Endothelial cell of umbilical vein (primary cell): ENCODE measurements around the gene CYCS.

Experiments used
- JUN ChIP-seq: IDR thresholded peaks from 2 replicates; pipeline ENCODE4 v1.6.1; 2011; ENCODE audit warnings: borderline replicate concordance, low read depth; ENCODE audit not compliant: insufficient read length, insufficient read depth
- POLR2A ChIP-seq: IDR thresholded peaks from 2 replicates; pipeline ENCODE4 v1.6.1; 2012; ENCODE audit warnings: low read depth, mild to moderate bottlenecking, control low read depth, low read length
- POLR2AphosphoS5 ChIP-seq: IDR thresholded peaks from 2 replicates; pipeline ENCODE4 v1.6.1; 2012; ENCODE audit warnings: low read depth, mild to moderate bottlenecking, control low read depth, low read length, moderate library complexity; ENCODE audit not compliant: insufficient read depth
- TF ChIP-seq, protein P1 (sequence below), 2 donors: IDR thresholded peaks; 1 replicate in 1 of 2; 2 replicates in 1 of 2; pipeline ENCODE4 v1.5.1; 2011; ENCODE audit warnings: low read length in 2 of 2, mild to moderate bottlenecking in 2 of 2, moderate library complexity in 2 of 2, control low read depth in 1 of 2, inconsistent platforms in 1 of 2, low read depth in 1 of 2; ENCODE audit not compliant: insufficient read depth in 1 of 2; ENCODE audit errors: extremely low read depth in 1 of 2
- TF ChIP-seq, protein P2 (sequence below): IDR thresholded peaks from 2 replicates; pipeline ENCODE4 v1.6.1; 2011; ENCODE audit not compliant: insufficient read depth, insufficient read length

DNA sequence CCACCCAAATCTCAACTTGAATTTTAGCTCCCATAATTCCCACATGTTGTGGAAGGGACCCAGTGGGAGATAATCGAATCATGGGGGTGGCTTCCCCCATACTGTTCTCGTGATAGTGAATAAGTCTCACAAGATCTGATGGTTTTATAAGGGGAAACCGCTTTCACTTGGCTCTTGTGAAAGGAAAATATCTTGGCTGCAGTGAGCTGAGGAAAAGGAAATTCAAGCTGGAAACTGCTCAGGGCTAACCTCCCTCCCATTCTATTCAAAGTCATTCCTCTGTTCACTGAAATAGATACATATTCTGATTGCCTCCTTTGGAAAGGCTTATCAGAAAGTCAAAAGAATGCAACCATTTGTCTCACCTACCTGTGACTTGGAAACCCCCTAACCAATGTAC, 15.8 kb downstream of the CYCS start:
- TF ChIP-seq, protein P1, sequence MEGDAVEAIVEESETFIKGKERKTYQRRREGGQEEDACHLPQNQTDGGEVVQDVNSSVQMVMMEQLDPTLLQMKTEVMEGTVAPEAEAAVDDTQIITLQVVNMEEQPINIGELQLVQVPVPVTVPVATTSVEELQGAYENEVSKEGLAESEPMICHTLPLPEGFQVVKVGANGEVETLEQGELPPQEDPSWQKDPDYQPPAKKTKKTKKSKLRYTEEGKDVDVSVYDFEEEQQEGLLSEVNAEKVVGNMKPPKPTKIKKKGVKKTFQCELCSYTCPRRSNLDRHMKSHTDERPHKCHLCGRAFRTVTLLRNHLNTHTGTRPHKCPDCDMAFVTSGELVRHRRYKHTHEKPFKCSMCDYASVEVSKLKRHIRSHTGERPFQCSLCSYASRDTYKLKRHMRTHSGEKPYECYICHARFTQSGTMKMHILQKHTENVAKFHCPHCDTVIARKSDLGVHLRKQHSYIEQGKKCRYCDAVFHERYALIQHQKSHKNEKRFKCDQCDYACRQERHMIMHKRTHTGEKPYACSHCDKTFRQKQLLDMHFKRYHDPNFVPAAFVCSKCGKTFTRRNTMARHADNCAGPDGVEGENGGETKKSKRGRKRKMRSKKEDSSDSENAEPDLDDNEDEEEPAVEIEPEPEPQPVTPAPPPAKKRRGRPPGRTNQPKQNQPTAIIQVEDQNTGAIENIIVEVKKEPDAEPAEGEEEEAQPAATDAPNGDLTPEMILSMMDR (IDR thresholded peaks at IDR 0.05; ENCODE audit: extremely low read depth in 1 of 2, insufficient read depth in 1 of 2, low read depth in 1 of 2, low read length in 2 of 2), result no peak
- TF ChIP-seq POLR2A (no peak), JUN (no peak), POLR2AphosphoS5 (no peak)
- TF ChIP-seq, protein P2, sequence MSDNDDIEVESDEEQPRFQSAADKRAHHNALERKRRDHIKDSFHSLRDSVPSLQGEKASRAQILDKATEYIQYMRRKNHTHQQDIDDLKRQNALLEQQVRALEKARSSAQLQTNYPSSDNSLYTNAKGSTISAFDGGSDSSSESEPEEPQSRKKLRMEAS, result no peak
